OCI-LY1 (cell line): ENCODE results near the gene CCR4.

Experiments used
- H2AFZ ChIP-seq: fragments of 200-600 bp; sonication (generic), shearing (Covaris generic); 2 replicates; pipeline ENCODE4 v1.6.0; 2014; ENCODE audit warnings: antibody characterized with exemption, mild to moderate bottlenecking, low read length
- H3F3A ChIP-seq: fragments of 200-600 bp; sonication (generic), shearing (Covaris generic); 2 replicates; pipeline ENCODE4 v1.6.0; 2014; ENCODE audit warnings: mild to moderate bottlenecking, antibody characterized with exemption, low read length, moderate library complexity; ENCODE audit not compliant: insufficient read depth
- H3K27ac ChIP-seq: fragments of 200-600 bp; sonication (generic); 2 replicates; pipeline ENCODE4 v1.5.1; 2014; ENCODE audit warnings: low read length, mixed run types, mild to moderate bottlenecking, low read depth; ENCODE audit not compliant: poor library complexity, severe bottlenecking
- H3K27me3 ChIP-seq: fragments of 200-600 bp; sonication (generic); 2 replicates; pipeline ENCODE4 v1.6.0; 2014; ENCODE audit warnings: antibody characterized with exemption, mild to moderate bottlenecking, low read length, moderate library complexity; ENCODE audit not compliant: insufficient read depth
- H3K36me3 ChIP-seq: fragments of 200-600 bp; sonication (generic); 2 replicates; pipeline ENCODE4 v1.6.1; 2014; ENCODE audit warnings: mild to moderate bottlenecking, antibody characterized with exemption, low read length, moderate library complexity, mixed read lengths; ENCODE audit not compliant: insufficient read depth
- H3K4me1 ChIP-seq: fragments of 200-600 bp; sonication (generic); 2 replicates; pipeline ENCODE4 v1.5.1; 2014; ENCODE audit warnings: mild to moderate bottlenecking, low read length, moderate library complexity; ENCODE audit not compliant: insufficient read depth, severe bottlenecking
- H3K4me2 ChIP-seq: fragments of 200-600 bp; sonication (generic), shearing (Covaris generic); 2 replicates; pipeline ENCODE4 v1.6.1; 2014; ENCODE audit warnings: low read length
- H3K4me3 ChIP-seq: fragments of 200-600 bp; sonication (generic); 2 replicates; pipeline ENCODE4 v1.5.1; 2014; ENCODE audit warnings: low read length, low read depth, mild to moderate bottlenecking, mixed read lengths; ENCODE audit not compliant: poor library complexity, severe bottlenecking
- H3K79me2 ChIP-seq: fragments of 200-600 bp; shearing (Covaris generic); 2 replicates; pipeline ENCODE4 v1.6.1; 2016; ENCODE audit warnings: mixed run types, low read length, mixed read lengths; ENCODE audit not compliant: insufficient read depth
- H3K9ac ChIP-seq: fragments of 200-600 bp; sonication (generic), shearing (Covaris generic); 2 replicates; pipeline ENCODE4 v1.6.1; 2014; ENCODE audit warnings: mild to moderate bottlenecking, low read length, mixed read lengths
- H3K9me2 ChIP-seq: fragments of 200-600 bp; sonication (generic), shearing (Covaris generic); 2 replicates; pipeline ENCODE4 v1.6.1; 2014; ENCODE audit warnings: low read depth, mild to moderate bottlenecking, low read length, mixed read lengths
- H3K9me3 ChIP-seq: fragments of 200-600 bp; shearing (Covaris generic); 2 replicates; pipeline ENCODE4 v1.6.1; 2014; ENCODE audit warnings: low read length, mixed read lengths
- H4K20me1 ChIP-seq: fragments of 200-600 bp; sonication (generic), shearing (Covaris generic); 2 replicates; pipeline ENCODE4 v1.6.0; 2016; ENCODE audit warnings: mild to moderate bottlenecking, low read length; ENCODE audit not compliant: insufficient read depth
- EZH2 ChIP-seq: fragments of 200-600 bp; sonication (generic), shearing (Covaris generic); IDR thresholded peaks from 2 replicates; pipeline ENCODE4 v1.8.0; 2017; ENCODE audit warnings: borderline replicate concordance, mixed run types, mild to moderate bottlenecking, antibody characterized with exemption, low read length, moderate library complexity, mixed read lengths
- TF ChIP-seq, protein P1 (sequence below): fragments of 200-600 bp; sonication (generic), shearing (Covaris generic); IDR thresholded peaks from 2 replicates; pipeline ENCODE4 v1.5.1; 2017; ENCODE audit warnings: mild to moderate bottlenecking, antibody characterized with exemption, low read length, moderate library complexity, mixed read lengths

Gene CCR4

GRCh38 chr3:32972482-32973146 lies 21.2 kb downstream of the CCR4 start:
- no peaks in the 10 kb centered on the region for H3K4me1 ChIP-seq
- no peak overlapping the region for H2AFZ ChIP-seq
- H3K9me3 ChIP-seq, result no peaks in the 10 kb centered on the region
- H3K27ac ChIP-seq, result no peak overlapping the region
- TF ChIP-seq, protein P1, sequence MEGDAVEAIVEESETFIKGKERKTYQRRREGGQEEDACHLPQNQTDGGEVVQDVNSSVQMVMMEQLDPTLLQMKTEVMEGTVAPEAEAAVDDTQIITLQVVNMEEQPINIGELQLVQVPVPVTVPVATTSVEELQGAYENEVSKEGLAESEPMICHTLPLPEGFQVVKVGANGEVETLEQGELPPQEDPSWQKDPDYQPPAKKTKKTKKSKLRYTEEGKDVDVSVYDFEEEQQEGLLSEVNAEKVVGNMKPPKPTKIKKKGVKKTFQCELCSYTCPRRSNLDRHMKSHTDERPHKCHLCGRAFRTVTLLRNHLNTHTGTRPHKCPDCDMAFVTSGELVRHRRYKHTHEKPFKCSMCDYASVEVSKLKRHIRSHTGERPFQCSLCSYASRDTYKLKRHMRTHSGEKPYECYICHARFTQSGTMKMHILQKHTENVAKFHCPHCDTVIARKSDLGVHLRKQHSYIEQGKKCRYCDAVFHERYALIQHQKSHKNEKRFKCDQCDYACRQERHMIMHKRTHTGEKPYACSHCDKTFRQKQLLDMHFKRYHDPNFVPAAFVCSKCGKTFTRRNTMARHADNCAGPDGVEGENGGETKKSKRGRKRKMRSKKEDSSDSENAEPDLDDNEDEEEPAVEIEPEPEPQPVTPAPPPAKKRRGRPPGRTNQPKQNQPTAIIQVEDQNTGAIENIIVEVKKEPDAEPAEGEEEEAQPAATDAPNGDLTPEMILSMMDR, result no peak
- no peak for TF ChIP-seq EZH2
- H3K9me2 ChIP-seq, result no peaks in the 10 kb centered on the region
- no peaks in the 10 kb centered on the region for H3K79me2 ChIP-seq
- no peaks in the 10 kb centered on the region for H3K27me3 ChIP-seq
- no peaks in the 10 kb centered on the region for H3F3A ChIP-seq
- no peaks in the 10 kb centered on the region for H3K36me3 ChIP-seq
- no peaks in the 10 kb centered on the region for H4K20me1 ChIP-seq
- H3K4me3 ChIP-seq, result no peak overlapping the region
- H3K4me2 ChIP-seq, result no peak overlapping the region
- H3K9ac ChIP-seq, result no peak overlapping the region

DNA sequence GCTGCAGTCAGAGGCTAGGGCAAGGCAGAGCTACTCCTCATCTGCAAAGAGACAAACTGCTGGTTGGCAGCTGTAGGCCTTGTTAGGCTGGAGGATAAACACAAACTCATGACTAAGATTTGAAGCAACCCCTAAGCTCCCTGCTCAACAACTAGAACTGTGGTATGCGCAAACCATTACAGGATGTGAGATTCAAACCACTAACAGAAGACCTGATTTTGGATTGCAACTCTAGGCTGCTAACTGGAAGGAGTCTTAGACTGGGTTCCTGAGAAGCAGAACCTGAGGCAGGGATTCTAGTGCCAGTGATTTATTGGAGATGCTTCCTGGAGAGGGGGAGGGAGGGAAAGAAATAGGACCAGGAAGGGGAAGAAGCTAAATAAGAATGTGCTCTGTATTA lies 22.5 kb downstream of the CCR4 start:
- Histone ChIP-seq H3K4me2 (no peak overlapping the region), H3K9ac (no peak overlapping the region), H2AFZ (no peak overlapping the region), H3K4me1 (no peaks in the 10 kb centered on the region), H3F3A (no peaks in the 10 kb centered on the region), H3K27me3 (no peaks in the 10 kb centered on the region), H3K36me3 (no peaks in the 10 kb centered on the region), H3K9me2 (no peaks in the 10 kb centered on the region), H3K27ac (no peak overlapping the region), H3K4me3 (no peak overlapping the region), H4K20me1 (no peaks in the 10 kb centered on the region), H3K79me2 (no peaks in the 10 kb centered on the region), H3K9me3 (no peaks in the 10 kb centered on the region)
- TF ChIP-seq, protein P1, result no peak
- TF ChIP-seq EZH2, result no peak

DNA sequence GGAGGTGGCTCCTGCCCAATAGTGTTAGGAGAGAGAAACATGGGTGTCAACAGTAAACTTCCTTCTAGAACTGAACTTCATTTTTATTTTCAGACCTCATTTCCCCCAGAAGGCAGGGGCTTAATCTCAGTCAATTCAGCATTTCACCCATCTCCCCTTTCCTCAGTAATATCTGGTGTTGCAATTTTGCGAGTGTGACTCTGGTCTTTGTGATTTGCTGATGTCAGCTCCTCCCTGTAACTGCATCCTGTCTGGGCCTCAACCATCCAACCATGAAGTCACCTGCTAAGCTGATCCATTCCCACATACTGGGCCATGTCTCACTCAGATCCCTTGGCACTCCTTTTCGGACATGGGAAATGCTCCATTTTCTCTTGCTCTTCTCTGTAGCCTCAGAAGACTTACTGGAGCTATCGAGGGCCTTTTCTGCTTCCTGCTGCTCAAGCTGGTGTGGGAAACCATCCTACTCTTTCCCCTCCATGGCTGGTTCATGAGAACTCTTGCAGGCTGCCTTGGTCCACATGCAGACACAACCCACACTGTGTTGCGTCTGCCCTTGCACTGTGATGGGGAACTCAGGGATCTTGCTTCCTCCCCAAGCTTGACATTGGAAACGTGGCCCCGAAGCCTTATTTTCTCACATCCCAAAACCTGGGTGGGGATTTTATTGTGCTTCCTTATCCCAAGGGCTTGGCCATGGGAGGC lies 24.6 kb downstream of the CCR4 start:
- no peak overlapping the region for H2AFZ ChIP-seq
- no peaks in the 10 kb centered on the region for H3K27me3 ChIP-seq
- no peak overlapping the region for H3K9ac ChIP-seq
- H3K27ac ChIP-seq, result no peak overlapping the region
- H3K4me2 ChIP-seq, result no peak overlapping the region
- H3K36me3 ChIP-seq, result no peaks in the 10 kb centered on the region
- H3K4me3 ChIP-seq, result no peak overlapping the region
- no peaks in the 10 kb centered on the region for H3K9me3 ChIP-seq
- no peaks in the 10 kb centered on the region for H4K20me1 ChIP-seq
- no peaks in the 10 kb centered on the region for H3F3A ChIP-seq
- no peak for TF ChIP-seq EZH2
- TF ChIP-seq, protein P1, result no peak
- H3K9me2 ChIP-seq, result no peaks in the 10 kb centered on the region
- H3K79me2 ChIP-seq, result no peaks in the 10 kb centered on the region
- no peaks in the 10 kb centered on the region for H3K4me1 ChIP-seq
